ENCODE data around the gene AIPL1. TPM values are rescaled to one million over a fixed set of nuclear protein-coding genes. Genes with fewer than 3 reads are reported as not detected.

The AIPL1 gene
- total RNA-seq, 1 experiment from 2014 or later, result not detected

DNA sequence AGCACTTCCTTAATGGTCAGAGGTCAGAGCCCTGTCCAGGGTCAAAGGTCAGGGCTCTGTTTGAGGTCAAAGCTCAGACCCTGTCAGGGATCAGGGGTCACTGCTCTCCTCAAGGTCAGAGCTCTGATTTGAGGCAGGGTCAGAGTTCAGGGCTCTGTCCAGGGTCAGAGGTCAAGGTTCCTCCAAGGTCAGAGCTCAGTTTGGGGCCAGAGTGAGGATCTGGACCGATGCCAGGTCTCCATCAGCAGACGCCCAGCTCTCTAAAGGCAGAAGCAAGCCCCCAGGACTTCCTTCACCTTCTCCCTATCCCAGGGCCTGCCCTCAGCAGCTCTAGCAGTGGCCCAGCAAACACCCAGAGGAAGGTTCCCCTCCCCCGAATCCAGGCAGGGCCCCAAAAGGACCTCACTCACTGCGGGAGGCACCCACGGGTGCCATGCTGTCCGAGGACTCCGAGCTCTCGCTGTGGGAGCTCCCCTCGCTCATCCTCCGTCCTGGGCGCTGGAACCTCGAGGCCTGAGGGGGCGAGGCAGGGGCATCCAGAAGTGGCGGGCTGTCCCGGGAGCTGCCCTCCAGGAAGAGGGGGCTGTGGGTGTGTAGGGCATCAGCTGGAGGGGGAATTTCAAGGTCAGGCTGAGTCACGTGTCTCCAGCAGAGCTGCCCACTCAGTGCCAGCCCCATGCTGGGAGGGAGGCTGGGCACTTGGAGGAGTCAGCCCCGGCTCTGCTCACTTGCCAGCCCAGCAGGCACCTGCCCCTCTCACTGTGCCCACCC, 36.0 kb upstream of the AIPL1 start:
- no peak overlapping the region for H3K4me2 ChIP-seq (ENCODE audit: low read depth, low read length, poor library complexity, severe bottlenecking)
- H2AFZ ChIP-seq (ENCODE audit: low read length), result no peak overlapping the region
- no peak overlapping the region for H3K4me3 ChIP-seq (ENCODE audit: low read length)
- H3K4me1 ChIP-seq (ENCODE audit: low read length), result no peaks in the 10 kb centered on the region
- no peak for DNase-seq
- no peaks in the 10 kb centered on the region for H3K36me3 ChIP-seq (ENCODE audit: insufficient read depth, low read length)
- peaks cover 4% of the 10 kb centered on the region; the same call in 1 of the 2 replicates for H4K20me1 ChIP-seq (ENCODE audit: insufficient read depth, low read depth, low read length)
- H3K9ac ChIP-seq (ENCODE audit: low read length), result no peak overlapping the region
- H3K9me3 ChIP-seq (ENCODE audit: low read length), result no peaks in the 10 kb centered on the region
- no peaks in the 10 kb centered on the region for H3K9me2 ChIP-seq (replicated peaks; ENCODE audit: insufficient read depth, low read length)
- no peaks in the 10 kb centered on the region for H3K27me3 ChIP-seq (ENCODE audit: low read length)
- H3K27ac ChIP-seq (ENCODE audit: low read length), result no peak overlapping the region
- no peaks in the 10 kb centered on the region for H3K79me2 ChIP-seq (ENCODE audit: low read length)

DNA sequence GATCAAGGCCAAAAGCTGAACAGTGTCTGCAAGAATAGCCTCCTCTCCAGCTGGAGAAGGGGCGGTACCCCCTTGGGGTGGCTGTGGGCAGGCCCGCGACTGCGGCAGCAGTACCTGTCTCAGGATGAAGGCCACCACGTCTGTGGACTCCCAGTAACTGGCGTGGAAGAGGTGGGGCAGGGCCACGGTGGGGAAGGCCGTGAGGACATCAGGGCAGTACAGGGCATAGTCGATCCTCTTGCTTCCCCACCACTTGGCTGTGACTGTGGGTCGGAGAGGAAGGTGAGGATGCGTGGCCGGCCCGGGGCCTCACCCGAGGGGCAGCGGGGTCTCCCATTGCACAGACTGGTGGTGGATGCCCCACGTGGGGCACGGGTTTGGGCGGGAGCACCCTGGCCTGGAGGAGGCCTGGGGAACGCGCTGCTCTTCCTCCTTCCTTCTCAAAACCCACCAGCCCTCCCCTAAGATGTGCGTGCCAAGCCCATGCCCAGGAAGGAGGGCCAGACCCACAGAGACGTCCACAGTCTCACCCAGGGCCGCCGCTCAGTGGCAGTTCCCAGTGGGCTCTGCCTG, 35.3 kb upstream of the AIPL1 start:
- no peaks in the 10 kb centered on the region for H3K9me3 ChIP-seq (ENCODE audit: low read length)
- H3K4me2 ChIP-seq (ENCODE audit: low read depth, low read length, poor library complexity, severe bottlenecking), result no peak overlapping the region
- H3K27me3 ChIP-seq (ENCODE audit: low read length), result no peaks in the 10 kb centered on the region
- no peaks in the 10 kb centered on the region for H3K9me2 ChIP-seq (replicated peaks; ENCODE audit: insufficient read depth, low read length)
- no peak overlapping the region for H3K4me3 ChIP-seq (ENCODE audit: low read length)
- H2AFZ ChIP-seq (ENCODE audit: low read length), result no peak overlapping the region
- H3K79me2 ChIP-seq (ENCODE audit: low read length), result no peaks in the 10 kb centered on the region
- H3K36me3 ChIP-seq (ENCODE audit: insufficient read depth, low read length), result no peaks in the 10 kb centered on the region
- no peak for DNase-seq
- H4K20me1 ChIP-seq (ENCODE audit: insufficient read depth, low read depth, low read length), result peaks cover 4% of the 10 kb centered on the region; the same call in 1 of the 2 replicates
- H3K9ac ChIP-seq (ENCODE audit: low read length), result no peak overlapping the region
- no peak overlapping the region for H3K27ac ChIP-seq (ENCODE audit: low read length)
- no peaks in the 10 kb centered on the region for H3K4me1 ChIP-seq (ENCODE audit: low read length)

GRCh38 chr17:6468051-6468790, 33.3 kb upstream of the AIPL1 start:
- Histone ChIP-seq H3K36me3 (ENCODE audit: insufficient read depth, low read length) (no peaks in the 10 kb centered on the region), H3K27me3 (ENCODE audit: low read length) (no peaks in the 10 kb centered on the region), H4K20me1 (ENCODE audit: insufficient read depth, low read depth, low read length) (peaks cover 4% of the 10 kb centered on the region; the same call in 1 of the 2 replicates), H3K9ac (ENCODE audit: low read length) (no peak overlapping the region), H3K4me1 (ENCODE audit: low read length) (no peaks in the 10 kb centered on the region), H2AFZ (ENCODE audit: low read length) (no peak overlapping the region), H3K4me2 (ENCODE audit: low read depth, low read length, poor library complexity, severe bottlenecking) (no peak overlapping the region), H3K9me3 (ENCODE audit: low read length) (no peaks in the 10 kb centered on the region), H3K4me3 (ENCODE audit: low read length) (no peak overlapping the region), H3K9me2 (replicated peaks; ENCODE audit: insufficient read depth, low read length) (no peaks in the 10 kb centered on the region), H3K27ac (ENCODE audit: low read length) (no peak overlapping the region), H3K79me2 (ENCODE audit: low read length) (no peaks in the 10 kb centered on the region)
- DNase-seq, result no peak

GRCh38 chr17:6467567-6467966, 32.6 kb upstream of the AIPL1 start:
- H3K27ac ChIP-seq (ENCODE audit: low read length), result no peak overlapping the region
- no peak overlapping the region for H2AFZ ChIP-seq (ENCODE audit: low read length)
- H3K9me2 ChIP-seq (replicated peaks; ENCODE audit: insufficient read depth, low read length), result no peaks in the 10 kb centered on the region
- H3K9ac ChIP-seq (ENCODE audit: low read length), result no peak overlapping the region
- H3K79me2 ChIP-seq (ENCODE audit: low read length), result no peaks in the 10 kb centered on the region
- peaks cover 7% of the 10 kb centered on the region; the same call in 1 of the 2 replicates for H4K20me1 ChIP-seq (ENCODE audit: insufficient read depth, low read depth, low read length)
- H3K4me1 ChIP-seq (ENCODE audit: low read length), result no peaks in the 10 kb centered on the region
- no peak overlapping the region for H3K4me2 ChIP-seq (ENCODE audit: low read depth, low read length, poor library complexity, severe bottlenecking)
- no peaks in the 10 kb centered on the region for H3K27me3 ChIP-seq (ENCODE audit: low read length)
- H3K9me3 ChIP-seq (ENCODE audit: low read length), result no peaks in the 10 kb centered on the region
- DNase-seq, result no peak
- H3K4me3 ChIP-seq (ENCODE audit: low read length), result no peak overlapping the region
- H3K36me3 ChIP-seq (ENCODE audit: insufficient read depth, low read length), result no peaks in the 10 kb centered on the region

DNA sequence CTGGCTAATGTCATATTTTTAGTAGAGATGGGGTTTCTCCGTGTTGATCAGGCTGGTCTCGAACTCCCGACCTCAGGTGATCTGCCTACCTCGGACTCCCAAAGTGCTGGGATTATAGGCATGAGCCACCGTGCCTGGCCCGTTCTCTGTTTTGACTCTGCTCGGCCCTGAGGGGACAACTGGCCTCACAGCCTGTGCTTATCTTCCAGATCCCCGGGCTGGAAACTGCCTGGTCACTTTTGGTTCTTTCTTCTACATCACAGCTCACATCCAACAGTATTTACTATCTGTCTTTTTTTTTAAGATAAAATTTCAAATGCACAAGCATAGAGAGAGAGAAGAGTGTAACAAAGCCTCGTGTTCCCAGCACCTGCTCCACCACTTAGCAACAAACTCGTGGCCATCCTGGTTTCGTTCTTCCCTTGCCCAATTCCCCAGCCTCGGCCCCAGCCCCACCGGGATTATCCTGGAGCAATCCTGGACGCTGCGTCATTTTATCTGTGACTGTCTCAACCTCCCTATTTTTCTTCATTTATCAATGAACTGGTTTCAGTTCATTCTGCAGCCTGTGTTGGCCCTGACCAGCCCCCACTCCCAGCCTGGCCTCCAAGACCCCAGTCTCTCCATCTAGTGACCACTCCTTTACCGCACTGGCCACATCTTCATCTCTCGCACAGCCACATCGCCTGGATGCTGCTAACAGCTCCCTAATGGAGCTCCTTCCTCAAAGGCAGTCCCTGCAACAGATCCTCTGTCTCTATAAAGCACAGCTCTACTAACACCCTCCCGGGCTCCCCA, 30.5 kb upstream of the AIPL1 start:
- DNase-seq, result no peak
- Histone ChIP-seq H3K27ac (ENCODE audit: low read length) (no peak overlapping the region), H3K27me3 (ENCODE audit: low read length) (no peaks in the 10 kb centered on the region), H3K36me3 (ENCODE audit: insufficient read depth, low read length) (no peaks in the 10 kb centered on the region), H3K9me2 (replicated peaks; ENCODE audit: insufficient read depth, low read length) (no peaks in the 10 kb centered on the region), H2AFZ (ENCODE audit: low read length) (no peak overlapping the region), H3K4me2 (ENCODE audit: low read depth, low read length, poor library complexity, severe bottlenecking) (no peak overlapping the region), H3K79me2 (ENCODE audit: low read length) (no peaks in the 10 kb centered on the region), H3K4me1 (ENCODE audit: low read length) (no peaks in the 10 kb centered on the region), H4K20me1 (ENCODE audit: insufficient read depth, low read depth, low read length) (peaks cover 9% of the 10 kb centered on the region; the same call in 1 of the 2 replicates), H3K4me3 (ENCODE audit: low read length) (no peak overlapping the region), H3K9me3 (ENCODE audit: low read length) (no peaks in the 10 kb centered on the region), H3K9ac (ENCODE audit: low read length) (no peak overlapping the region)

GRCh38 chr17:6464446-6465041, 29.6 kb upstream of the AIPL1 start:
- no peaks in the 10 kb centered on the region for H3K9me3 ChIP-seq (ENCODE audit: low read length)
- no peak overlapping the region for H3K4me2 ChIP-seq (ENCODE audit: low read depth, low read length, poor library complexity, severe bottlenecking)
- no peak overlapping the region for H3K9ac ChIP-seq (ENCODE audit: low read length)
- H3K79me2 ChIP-seq (ENCODE audit: low read length), result no peaks in the 10 kb centered on the region
- H3K36me3 ChIP-seq (ENCODE audit: insufficient read depth, low read length), result no peaks in the 10 kb centered on the region
- no peak for DNase-seq
- no peak overlapping the region for H3K27ac ChIP-seq (ENCODE audit: low read length)
- H3K27me3 ChIP-seq (ENCODE audit: low read length), result no peaks in the 10 kb centered on the region
- no peak overlapping the region for H2AFZ ChIP-seq (ENCODE audit: low read length)
- no peak overlapping the region for H3K4me3 ChIP-seq (ENCODE audit: low read length)
- H3K9me2 ChIP-seq (replicated peaks; ENCODE audit: insufficient read depth, low read length), result no peaks in the 10 kb centered on the region
- H3K4me1 ChIP-seq (ENCODE audit: low read length), result no peaks in the 10 kb centered on the region
- H4K20me1 ChIP-seq (ENCODE audit: insufficient read depth, low read depth, low read length), result peaks cover 9% of the 10 kb centered on the region; the same call in 1 of the 2 replicates

DNA sequence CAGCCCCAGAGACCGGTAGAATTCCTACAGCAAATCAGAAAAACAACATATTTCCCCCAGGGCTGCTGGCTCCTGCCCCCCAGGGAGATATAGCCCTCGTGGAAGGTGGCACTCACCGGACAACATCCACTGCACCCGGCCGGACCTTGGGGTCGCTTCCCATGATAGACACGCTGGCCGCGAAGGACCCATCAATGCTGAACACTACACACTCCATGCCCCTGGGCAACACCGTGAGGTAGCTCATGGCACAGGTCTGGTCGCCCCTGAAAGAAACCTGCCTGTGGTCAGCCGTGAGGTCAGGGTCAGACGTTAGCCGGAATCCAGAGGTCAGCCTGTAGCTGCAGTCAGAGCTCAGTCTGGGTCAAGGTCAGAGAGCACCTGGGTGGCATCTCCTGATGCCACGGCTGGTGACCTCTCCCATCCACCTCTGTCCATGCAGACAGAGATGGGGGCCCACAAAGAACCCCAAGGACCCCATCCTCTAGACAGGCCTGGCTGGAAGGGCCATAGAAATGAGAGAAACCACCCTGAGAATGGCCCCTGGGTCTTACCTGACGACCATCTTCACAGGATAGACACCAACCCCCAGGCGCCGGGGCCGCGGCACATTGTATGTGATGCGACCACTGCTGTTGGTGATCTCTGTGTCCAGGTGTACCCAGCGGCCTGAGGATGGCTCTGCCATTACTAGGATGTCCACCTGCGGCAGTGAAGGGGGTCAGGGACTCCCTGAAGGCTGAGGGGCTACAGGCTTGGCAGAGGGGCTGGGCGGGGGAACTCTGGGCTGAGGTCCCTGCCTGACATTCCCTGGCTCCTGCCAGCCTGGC, 28.9 kb upstream of the AIPL1 start:
- Histone ChIP-seq H3K4me1 (ENCODE audit: low read length) (no peaks in the 10 kb centered on the region), H3K36me3 (ENCODE audit: insufficient read depth, low read length) (no peaks in the 10 kb centered on the region), H3K4me3 (ENCODE audit: low read length) (no peak overlapping the region), H3K27ac (ENCODE audit: low read length) (no peak overlapping the region), H3K9me3 (ENCODE audit: low read length) (no peaks in the 10 kb centered on the region), H2AFZ (ENCODE audit: low read length) (no peak overlapping the region), H3K79me2 (ENCODE audit: low read length) (no peaks in the 10 kb centered on the region), H3K27me3 (ENCODE audit: low read length) (no peaks in the 10 kb centered on the region), H4K20me1 (ENCODE audit: insufficient read depth, low read depth, low read length) (peaks cover 9% of the 10 kb centered on the region; the same call in 1 of the 2 replicates), H3K9me2 (replicated peaks; ENCODE audit: insufficient read depth, low read length) (no peaks in the 10 kb centered on the region), H3K9ac (ENCODE audit: low read length) (no peak overlapping the region), H3K4me2 (ENCODE audit: low read depth, low read length, poor library complexity, severe bottlenecking) (no peak overlapping the region)
- DNase-seq, result no peak
